HEK293 (cell line): Measurements from ENCODE around the gene APOC3.

Experiments
- CTCF ChIA-PET: fragments of 350-600 bp; formaldehyde crosslinking; extraction: SDS; loops from one replicate; lab custom pipeline; 2021; ENCODE audit warnings: antibody characterized with exemption; lab: Yijun Ruan, JAX
- POLR2A ChIA-PET: fragments of 300-600 bp; formaldehyde crosslinking; extraction: SDS; loops from one replicate; lab custom pipeline; 2020; ENCODE audit warnings: antibody characterized with exemption, inconsistent platforms; lab: Yijun Ruan, JAX
- H3K27ac ChIP-seq: fragments of 200-500 bp; sonication (Bioruptor generic); 2 replicates; pipeline ENCODE4 v1.5.1; 2014; ENCODE audit warnings: low read depth, low read length, control low read depth, inconsistent platforms; ENCODE audit errors: extremely low read depth
- H3K36me3 ChIP-seq, 2 experiments: fragments of 200-500 bp in 1 of 2; sonication (Bioruptor generic) in 1 of 2; 1 replicate in 1 of 2; 2 replicates in 1 of 2; pipeline ENCODE4 v1.5.1; 2014 to 2017; ENCODE audit warnings: inconsistent platforms in 2 of 2, low read length in 2 of 2; ENCODE audit not compliant: control insufficient read depth in 2 of 2, insufficient read depth in 1 of 2
- H3K4me1 ChIP-seq: fragments of 200-500 bp; sonication (Bioruptor generic); 2 replicates; pipeline ENCODE4 v1.5.1; 2014; ENCODE audit warnings: mild to moderate bottlenecking, low read length, inconsistent platforms; ENCODE audit not compliant: control insufficient read depth, insufficient read depth
- H3K4me3 ChIP-seq: 2 replicates; pipeline ENCODE4 v1.5.1; 2011; ENCODE audit warnings: low read depth, mild to moderate bottlenecking, control low read depth, low read length, moderate library complexity
- H3K9me3 ChIP-seq: fragments of 200-500 bp; sonication (Bioruptor generic); 2 replicates; pipeline ENCODE4 v1.5.1; 2014; ENCODE audit warnings: low read depth, low read length, inconsistent platforms; ENCODE audit not compliant: control insufficient read depth, insufficient read depth
- GLI2 ChIP-seq: fragments of 450-650 bp; formaldehyde crosslinking; IDR thresholded peaks from 2 replicates; pipeline ENCODE4; 2017; ENCODE audit warnings: missing biosample characterization, missing genetic modification characterization, low read depth, borderline replicate concordance
- PRDM1 ChIP-seq: fragments of 450-650 bp; formaldehyde crosslinking; IDR thresholded peaks from 2 replicates; pipeline ENCODE4; 2016; ENCODE audit warnings: missing biosample characterization, missing genetic modification characterization
- REPIN1 ChIP-seq: fragments of 450-650 bp; formaldehyde crosslinking; IDR thresholded peaks from 2 replicates; pipeline ENCODE4 v1.5.1; 2017; ENCODE audit warnings: missing biosample characterization, missing genetic modification characterization, low read depth
- SP7 ChIP-seq: fragments of 450-650 bp; formaldehyde crosslinking; IDR thresholded peaks from 2 replicates; pipeline ENCODE4 v1.5.1; 2016; ENCODE audit warnings: missing biosample characterization, missing genetic modification characterization
- ZBTB44 ChIP-seq: fragments of 450-650 bp; IDR thresholded peaks from 2 replicates; pipeline ENCODE4 v1.5.1; 2018; ENCODE audit warnings: missing biosample characterization, mild to moderate bottlenecking, missing genetic modification characterization
- ZEB2 ChIP-seq: fragments of 450-650 bp; formaldehyde crosslinking; IDR thresholded peaks from 2 replicates; pipeline ENCODE4 v1.5.1; 2016; ENCODE audit warnings: missing biosample characterization, missing genetic modification characterization
- ZFHX2 ChIP-seq: fragments of 450-650 bp; formaldehyde crosslinking; conservative IDR thresholded peaks from 2 replicates; pipeline ENCODE4 v1.5.1; 2016; ENCODE audit warnings: missing biosample characterization, missing genetic modification characterization
- ZNF112 ChIP-seq: fragments of 450-650 bp; formaldehyde crosslinking; IDR thresholded peaks from 2 replicates; pipeline ENCODE4 v1.5.0; 2017; ENCODE audit warnings: missing biosample characterization, missing genetic modification characterization
- ZNF146 ChIP-seq: fragments of 450-650 bp; formaldehyde crosslinking; IDR thresholded peaks from 2 replicates; pipeline ENCODE4 v1.5.1; 2016; ENCODE audit warnings: missing biosample characterization, missing genetic modification characterization
- ZNF423 ChIP-seq: fragments of 450-650 bp; formaldehyde crosslinking; IDR thresholded peaks from 2 replicates; pipeline ENCODE4 v1.5.1; 2016; ENCODE audit warnings: missing biosample characterization, missing genetic modification characterization
- ZNF426 ChIP-seq: fragments of 450-650 bp; formaldehyde crosslinking; IDR thresholded peaks from 2 replicates; pipeline ENCODE4 v1.5.1; 2017; ENCODE audit warnings: missing biosample characterization, missing genetic modification characterization, mild to moderate bottlenecking, inconsistent platforms, moderate library complexity
- ZNF488 ChIP-seq: fragments of 450-650 bp; formaldehyde crosslinking; IDR thresholded peaks from 2 replicates; pipeline ENCODE4 v1.5.1; 2016; ENCODE audit warnings: missing biosample characterization, missing genetic modification characterization
- ZNF521 ChIP-seq: fragments of 450-650 bp; formaldehyde crosslinking; IDR thresholded peaks from 2 replicates; pipeline ENCODE4 v1.5.1; 2017; ENCODE audit warnings: missing biosample characterization, mild to moderate bottlenecking, missing genetic modification characterization
- ZNF558 ChIP-seq: fragments of 450-650 bp; formaldehyde crosslinking; IDR thresholded peaks from 2 replicates; pipeline ENCODE4 v1.5.1; 2016; ENCODE audit warnings: missing biosample characterization, missing genetic modification characterization
- ZNF600 ChIP-seq: fragments of 450-650 bp; formaldehyde crosslinking; IDR thresholded peaks from 2 replicates; pipeline ENCODE4 v1.5.1; 2016; ENCODE audit warnings: missing biosample characterization, missing genetic modification characterization
- ZNF660 ChIP-seq: fragments of 450-650 bp; IDR thresholded peaks from 2 replicates; pipeline ENCODE4 v1.5.1; 2018; ENCODE audit warnings: missing biosample characterization, mild to moderate bottlenecking, missing genetic modification characterization
- ZNF677 ChIP-seq: fragments of 450-650 bp; IDR thresholded peaks from 2 replicates; pipeline ENCODE4 v1.5.0; 2018; ENCODE audit warnings: missing biosample characterization, mild to moderate bottlenecking, missing genetic modification characterization, moderate library complexity
- ZNF777 ChIP-seq: fragments of 450-650 bp; formaldehyde crosslinking; IDR thresholded peaks from 2 replicates; pipeline ENCODE4 v1.5.1; 2017; ENCODE audit warnings: missing biosample characterization, missing genetic modification characterization, borderline replicate concordance
- ZNF830 ChIP-seq: fragments of 450-650 bp; IDR thresholded peaks from 2 replicates; pipeline ENCODE4 v1.5.0; 2018; ENCODE audit warnings: missing biosample characterization, missing genetic modification characterization, low read depth, mild to moderate bottlenecking, moderate library complexity
- ZSCAN30 ChIP-seq: fragments of 450-650 bp; IDR thresholded peaks from 2 replicates; pipeline ENCODE4 v1.5.1; 2018; ENCODE audit warnings: missing biosample characterization, mild to moderate bottlenecking, missing genetic modification characterization, moderate library complexity
- TF ChIP-seq, protein P1 (sequence below): fragments of 450-650 bp; formaldehyde crosslinking; IDR thresholded peaks from 2 replicates; pipeline ENCODE4 v1.5.1; 2016; ENCODE audit warnings: missing biosample characterization, missing genetic modification characterization
- TF ChIP-seq, protein P2 (sequence below): fragments of 450-650 bp; formaldehyde crosslinking; IDR thresholded peaks from 2 replicates; pipeline ENCODE4 v1.5.1; 2017; ENCODE audit warnings: missing biosample characterization, missing genetic modification characterization
- TF ChIP-seq, protein P3 (sequence below): fragments of 450-650 bp; formaldehyde crosslinking; IDR thresholded peaks from 2 replicates; pipeline ENCODE4 v1.5.1; 2016; ENCODE audit warnings: missing biosample characterization, missing genetic modification characterization
- TF ChIP-seq, protein P4 (sequence below): fragments of 450-650 bp; formaldehyde crosslinking; IDR thresholded peaks from 2 replicates; pipeline ENCODE4 v1.5.1; 2016; ENCODE audit warnings: missing biosample characterization, missing genetic modification characterization

APOC3 gene

DNA sequence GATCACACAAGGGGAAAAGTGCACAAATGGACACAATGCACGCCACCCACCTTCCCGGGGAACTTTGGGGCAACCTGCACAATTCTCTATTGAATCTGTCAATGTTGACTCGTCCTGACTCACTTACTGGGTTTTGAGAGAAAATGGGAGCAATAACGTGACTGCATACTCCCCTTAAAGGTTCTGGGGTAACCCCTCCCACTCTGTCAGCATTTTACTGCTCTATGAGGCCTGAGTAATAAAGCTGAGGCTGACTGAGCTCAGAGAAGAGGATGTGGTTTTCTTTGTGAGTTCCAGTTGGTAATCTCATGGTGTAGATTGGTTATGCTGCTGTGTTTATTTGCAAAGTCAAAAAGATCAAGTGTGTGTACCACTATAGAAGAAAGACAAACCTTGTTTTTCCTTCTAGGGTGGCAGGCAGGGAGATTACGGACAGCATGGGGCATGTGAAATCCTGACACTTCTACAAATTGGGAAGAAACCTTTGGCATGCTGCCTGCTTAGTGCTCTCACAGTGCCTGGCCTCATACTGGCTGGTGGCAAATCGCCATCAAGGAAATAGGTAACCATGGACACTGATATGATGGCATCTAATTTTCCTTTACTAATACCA lies 23.9 kb downstream of the APOC3 start (continued):
- TF ChIP-seq ZBTB44 (tag by site-specific recombination) = peak; percentile 47; the same call in 1 of the 2 replicates
- peak; percentile 96 for TF ChIP-seq ZNF488 (tag by site-specific recombination)
- peak; percentile 59 for TF ChIP-seq ZNF146 (tag by site-specific recombination)
- TF ChIP-seq ZNF423 = 0 out of 2 replicates have a peak, but pooled peaks have one; percentile 33
- TF ChIP-seq ZEB2 = peak; percentile 54; the same call in 1 of the 2 replicates
- TF ChIP-seq SP7 (tag by site-specific recombination) = peak; percentile 72
- peak; percentile 95 for TF ChIP-seq GLI2 (tag by site-specific recombination)
- peak; percentile 68; the same call in 1 of the 2 replicates for TF ChIP-seq ZSCAN30 (tag by site-specific recombination)

- TF ChIP-seq ZNF521 (tag by site-specific recombination) (no peak), ZNF112 (tag by site-specific recombination) (no peak)
- TF ChIP-seq, protein P1, sequence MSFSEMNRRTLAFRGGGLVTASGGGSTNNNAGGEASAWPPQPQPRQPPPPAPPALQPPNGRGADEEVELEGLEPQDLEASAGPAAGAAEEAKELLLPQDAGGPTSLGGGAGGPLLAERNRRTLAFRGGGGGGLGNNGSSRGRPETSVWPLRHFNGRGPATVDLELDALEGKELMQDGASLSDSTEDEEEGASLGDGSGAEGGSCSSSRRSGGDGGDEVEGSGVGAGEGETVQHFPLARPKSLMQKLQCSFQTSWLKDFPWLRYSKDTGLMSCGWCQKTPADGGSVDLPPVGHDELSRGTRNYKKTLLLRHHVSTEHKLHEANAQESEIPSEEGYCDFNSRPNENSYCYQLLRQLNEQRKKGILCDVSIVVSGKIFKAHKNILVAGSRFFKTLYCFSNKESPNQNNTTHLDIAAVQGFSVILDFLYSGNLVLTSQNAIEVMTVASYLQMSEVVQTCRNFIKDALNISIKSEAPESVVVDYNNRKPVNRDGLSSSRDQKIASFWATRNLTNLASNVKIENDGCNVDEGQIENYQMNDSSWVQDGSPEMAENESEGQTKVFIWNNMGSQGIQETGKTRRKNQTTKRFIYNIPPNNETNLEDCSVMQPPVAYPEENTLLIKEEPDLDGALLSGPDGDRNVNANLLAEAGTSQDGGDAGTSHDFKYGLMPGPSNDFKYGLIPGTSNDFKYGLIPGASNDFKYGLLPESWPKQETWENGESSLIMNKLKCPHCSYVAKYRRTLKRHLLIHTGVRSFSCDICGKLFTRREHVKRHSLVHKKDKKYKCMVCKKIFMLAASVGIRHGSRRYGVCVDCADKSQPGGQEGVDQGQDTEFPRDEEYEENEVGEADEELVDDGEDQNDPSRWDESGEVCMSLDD (tag by site-specific recombination) = no peak
- TF ChIP-seq, all 188 proteins: peak for 0
- H3K4me3 ChIP-seq = no peak overlapping the region
- H3K27ac ChIP-seq = no peak overlapping the region
- ChIA-PET CTCF (no interaction called here), POLR2A (no interaction called here)
- H3K9me3 ChIP-seq = no peaks in the 10 kb centered on the region
- H3K4me1 ChIP-seq = peaks cover 2% of the 10 kb centered on the region; the same call in 1 of the 2 replicates
- H3K36me3 ChIP-seq = peaks cover 0 to 50% of the 10 kb centered on the region in 2 experiments; a peak in 1 of 3 replicates
Measured at GRCh38 chr11:116855413-116855812, 25.7 kb downstream of the APOC3 start.

GRCh38 chr11:116856423-116856822 lies 26.7 kb downstream of the APOC3 start:
- Histone ChIP-seq H3K9me3 (no peaks in the 10 kb centered on the region), H3K4me1 (peaks cover 2% of the 10 kb centered on the region; the same call in 1 of the 2 replicates), H3K27ac (no peak overlapping the region), H3K4me3 (no peak overlapping the region), H3K36me3 (peaks cover 0 to 60% of the 10 kb centered on the region in 2 experiments; a peak in 1 of 3 replicates)
- CTCF ChIA-PET = no interaction called here
- POLR2A ChIA-PET = no interaction called here
- no peak for TF ChIP-seq ZNF558
- TF ChIP-seq REPIN1 (tag by site-specific recombination) = no peak
- TF ChIP-seq, protein P2, sequence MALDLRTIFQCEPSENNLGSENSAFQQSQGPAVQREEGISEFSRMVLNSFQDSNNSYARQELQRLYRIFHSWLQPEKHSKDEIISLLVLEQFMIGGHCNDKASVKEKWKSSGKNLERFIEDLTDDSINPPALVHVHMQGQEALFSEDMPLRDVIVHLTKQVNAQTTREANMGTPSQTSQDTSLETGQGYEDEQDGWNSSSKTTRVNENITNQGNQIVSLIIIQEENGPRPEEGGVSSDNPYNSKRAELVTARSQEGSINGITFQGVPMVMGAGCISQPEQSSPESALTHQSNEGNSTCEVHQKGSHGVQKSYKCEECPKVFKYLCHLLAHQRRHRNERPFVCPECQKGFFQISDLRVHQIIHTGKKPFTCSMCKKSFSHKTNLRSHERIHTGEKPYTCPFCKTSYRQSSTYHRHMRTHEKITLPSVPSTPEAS (tag by site-specific recombination) = no peak
- TF ChIP-seq, protein P3, sequence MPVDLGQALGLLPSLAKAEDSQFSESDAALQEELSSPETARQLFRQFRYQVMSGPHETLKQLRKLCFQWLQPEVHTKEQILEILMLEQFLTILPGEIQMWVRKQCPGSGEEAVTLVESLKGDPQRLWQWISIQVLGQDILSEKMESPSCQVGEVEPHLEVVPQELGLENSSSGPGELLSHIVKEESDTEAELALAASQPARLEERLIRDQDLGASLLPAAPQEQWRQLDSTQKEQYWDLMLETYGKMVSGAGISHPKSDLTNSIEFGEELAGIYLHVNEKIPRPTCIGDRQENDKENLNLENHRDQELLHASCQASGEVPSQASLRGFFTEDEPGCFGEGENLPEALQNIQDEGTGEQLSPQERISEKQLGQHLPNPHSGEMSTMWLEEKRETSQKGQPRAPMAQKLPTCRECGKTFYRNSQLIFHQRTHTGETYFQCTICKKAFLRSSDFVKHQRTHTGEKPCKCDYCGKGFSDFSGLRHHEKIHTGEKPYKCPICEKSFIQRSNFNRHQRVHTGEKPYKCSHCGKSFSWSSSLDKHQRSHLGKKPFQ (tag by site-specific recombination) = no peak
- no peak for TF ChIP-seq ZFHX2 (tag by site-specific recombination)
- TF ChIP-seq ZNF423 = no peak
- TF ChIP-seq ZNF600 (tag by site-specific recombination) = no peak
- TF ChIP-seq PRDM1 (tag by site-specific recombination) = no peak
- TF ChIP-seq ZNF660 (tag by site-specific recombination) = no peak
- TF ChIP-seq ZNF777 (tag by site-specific recombination) = no peak
- TF ChIP-seq ZNF426 (tag by site-specific recombination) = no peak
- TF ChIP-seq ZNF830 (tag by site-specific recombination) = no peak
- no peak for TF ChIP-seq ZNF677 (tag by site-specific recombination)
- TF ChIP-seq, protein P4, sequence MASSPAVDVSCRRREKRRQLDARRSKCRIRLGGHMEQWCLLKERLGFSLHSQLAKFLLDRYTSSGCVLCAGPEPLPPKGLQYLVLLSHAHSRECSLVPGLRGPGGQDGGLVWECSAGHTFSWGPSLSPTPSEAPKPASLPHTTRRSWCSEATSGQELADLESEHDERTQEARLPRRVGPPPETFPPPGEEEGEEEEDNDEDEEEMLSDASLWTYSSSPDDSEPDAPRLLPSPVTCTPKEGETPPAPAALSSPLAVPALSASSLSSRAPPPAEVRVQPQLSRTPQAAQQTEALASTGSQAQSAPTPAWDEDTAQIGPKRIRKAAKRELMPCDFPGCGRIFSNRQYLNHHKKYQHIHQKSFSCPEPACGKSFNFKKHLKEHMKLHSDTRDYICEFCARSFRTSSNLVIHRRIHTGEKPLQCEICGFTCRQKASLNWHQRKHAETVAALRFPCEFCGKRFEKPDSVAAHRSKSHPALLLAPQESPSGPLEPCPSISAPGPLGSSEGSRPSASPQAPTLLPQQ (tag by site-specific recombination) = no peak
